H7 (cell line): ENCODE measurements around the gene PDGFC. TPM values are rescaled to one million over a fixed set of nuclear protein-coding genes. Genes with fewer than 3 reads are reported as not detected.

Experiments
- DNase-seq: peaks from one replicate; pipeline ENCODE4 v3.0.0; 2012
- H3K27me3 ChIP-seq: 2 replicates; pipeline ENCODE4 v1.6.0; 2011; ENCODE audit warnings: mild to moderate bottlenecking, low read length; ENCODE audit not compliant: control insufficient read depth, insufficient read depth
- H3K36me3 ChIP-seq: replicated peaks from 2 replicates; pipeline ENCODE4 v1.5.1; 2011; ENCODE audit warnings: low read length; ENCODE audit not compliant: control insufficient read depth, insufficient read depth
- H3K4me3 ChIP-seq: 2 replicates; pipeline ENCODE4 v1.5.1; 2011; ENCODE audit warnings: low read depth, mild to moderate bottlenecking, control low read depth, low read length, moderate library complexity; ENCODE audit not compliant: insufficient read depth
- total RNA-seq: library from RNA; depleted of rRNA; stranded (reverse); fragments of >200 nt; shearing (Covaris generic); gene quantifications from 2 replicates; pipeline ENCODE4 v1.2.3, GENCODE V29; 2014

Gene PDGFC
- total RNA-seq, 1 experiment from 2014 or later = 6.5 TPM

GRCh38 chr4:156992943-156993342 lies 21.3 kb upstream of the PDGFC start:
- Histone ChIP-seq H3K4me3 (no peak overlapping the region), H3K27me3 (no peaks in the 10 kb centered on the region), H3K36me3 (no peaks in the 10 kb centered on the region)
- no peak for DNase-seq

- no peak for DNase-seq
- H3K36me3 ChIP-seq = no peaks in the 10 kb centered on the region
- H3K4me3 ChIP-seq = no peak overlapping the region
- no peaks in the 10 kb centered on the region for H3K27me3 ChIP-seq
These were observed 19.6 kb upstream of the PDGFC start for GRCh38 chr4:156991161-156991560.

- H3K27me3 ChIP-seq = no peaks in the 10 kb centered on the region
- DNase-seq = no peak
These were observed 11.8 kb upstream of the PDGFC start for GRCh38 chr4:156983366-156983765.

GRCh38 chr4:156981262-156981769 lies 9.7 kb upstream of the PDGFC start:
- no peak for DNase-seq
- no peaks in the 10 kb centered on the region for H3K36me3 ChIP-seq
- H3K4me3 ChIP-seq = no peak overlapping the region
- no peaks in the 10 kb centered on the region for H3K27me3 ChIP-seq

More at GRCh38 chr4:156983366-156983765, 11.8 kb upstream of the PDGFC start:
- no peak overlapping the region for H3K4me3 ChIP-seq
- no peaks in the 10 kb centered on the region for H3K36me3 ChIP-seq

GRCh38 chr4:156977435-156978160 lies 6.0 kb upstream of the PDGFC start:
- H3K27me3 ChIP-seq = no peaks in the 10 kb centered on the region
- no peak overlapping the region for H3K4me3 ChIP-seq
- H3K36me3 ChIP-seq = no peaks in the 10 kb centered on the region
- DNase-seq = no peak

GRCh38 chr4:156976147-156976546 lies 4.5 kb upstream of the PDGFC start:
- H3K36me3 ChIP-seq = no peaks in the 10 kb centered on the region
- no peak overlapping the region for H3K4me3 ChIP-seq
- no peak for DNase-seq
- H3K27me3 ChIP-seq = no peaks in the 10 kb centered on the region

- Histone ChIP-seq H3K27me3 (no peaks in the 10 kb centered on the region; the same call in 1 of the 2 replicates), H3K4me3 (no peak overlapping the region), H3K36me3 (no peaks in the 10 kb centered on the region)
- DNase-seq = no peak
These were observed 4.1 kb upstream of the PDGFC start for GRCh38 chr4:156975686-156976085.

- no peaks in the 10 kb centered on the region for H3K36me3 ChIP-seq
- no peak for DNase-seq
- H3K27me3 ChIP-seq = peaks cover 2% of the 10 kb centered on the region; the same call in 1 of the 2 replicates
- H3K4me3 ChIP-seq = no peak overlapping the region
These were observed 2.7 kb upstream of the PDGFC start for GRCh38 chr4:156974264-156974663.

- DNase-seq = no peak
- peak overlapping the region; percentile 79 for H3K4me3 ChIP-seq
- H3K36me3 ChIP-seq = no peaks in the 10 kb centered on the region
- H3K27me3 ChIP-seq = peaks cover 2% of the 10 kb centered on the region; the same call in 1 of the 2 replicates
These were observed 898 bp upstream of the PDGFC start for GRCh38 chr4:156972379-156973015.

GRCh38 chr4:156971165-156971675 lies 379 bp downstream of the PDGFC start:
- H3K27me3 ChIP-seq = peaks cover 2% of the 10 kb centered on the region; the same call in 1 of the 2 replicates
- no peaks in the 10 kb centered on the region for H3K36me3 ChIP-seq
- H3K4me3 ChIP-seq = peak overlapping the region; percentile 79
- DNase-seq = peak; percentile 77

GRCh38 chr4:156970501-156971164 lies 966 bp downstream of the PDGFC start:
- DNase-seq = peak; percentile 46

GRCh38 chr4:156969911-156970310 lies 1.7 kb downstream of the PDGFC start:
- Histone ChIP-seq H3K4me3 (peak overlapping the region; percentile 79), H3K36me3 (no peaks in the 10 kb centered on the region), H3K27me3 (peaks cover 2% of the 10 kb centered on the region; the same call in 1 of the 2 replicates)
- no peak for DNase-seq

More at GRCh38 chr4:156970501-156971164, 966 bp downstream of the PDGFC start:
- no peaks in the 10 kb centered on the region for H3K36me3 ChIP-seq
- peak overlapping the region; percentile 79 for H3K4me3 ChIP-seq
- H3K27me3 ChIP-seq = peaks cover 2% of the 10 kb centered on the region; the same call in 1 of the 2 replicates

- H3K4me3 ChIP-seq = no peak overlapping the region
- H3K36me3 ChIP-seq = no peaks in the 10 kb centered on the region
- DNase-seq = no peak
- peaks cover 2% of the 10 kb centered on the region; the same call in 1 of the 2 replicates for H3K27me3 ChIP-seq
These were observed 2.5 kb downstream of the PDGFC start for GRCh38 chr4:156969101-156969500.

- no peak overlapping the region for H3K4me3 ChIP-seq
- peak; percentile 31 for DNase-seq
- peaks cover 2% of the 10 kb centered on the region; the same call in 1 of the 2 replicates for H3K27me3 ChIP-seq
These were observed 3.1 kb downstream of the PDGFC start for GRCh38 chr4:156968479-156968984.

More at GRCh38 chr4:156968479-156968984, 3.1 kb downstream of the PDGFC start:
- H3K36me3 ChIP-seq = no peaks in the 10 kb centered on the region
